ENCODE data around the gene EIF3B. TPM values are rescaled to one million over a fixed set of nuclear protein-coding genes. Genes with fewer than 3 reads are reported as not detected.

EIF3B gene
- total RNA-seq, 4 donors from 2014 or later = 105 to 155 (median 128) TPM

DNA sequence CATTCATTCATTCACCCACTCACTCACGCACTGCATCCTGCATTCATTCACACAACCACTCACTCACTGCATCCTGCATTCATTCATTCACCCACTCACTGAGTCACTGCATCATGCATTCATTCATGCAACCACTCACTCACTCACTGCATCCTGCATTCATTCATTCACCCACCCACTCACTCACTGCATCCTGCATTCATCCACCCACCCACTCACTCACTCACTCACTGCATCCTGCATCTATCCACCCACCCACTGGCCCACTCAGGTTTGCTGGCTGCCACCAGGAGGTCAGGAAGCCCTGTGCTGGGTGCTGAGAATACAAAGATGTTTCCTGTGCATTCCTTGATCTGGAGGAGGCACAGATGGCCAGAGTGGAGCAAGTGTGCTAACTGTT is 38.0 kb upstream of the EIF3B start:
- Histone ChIP-seq H3K4me1 (peaks cover 0 to 24% (median 17%) of the 10 kb centered on the region in 4 donors), H3K36me3 (no peaks in the 10 kb centered on the region), H3K27me3 (peaks cover 0 to 4% (median 0%) of the 10 kb centered on the region in 4 donors), H3K27ac (replicated peaks in 1 of 4) (no peak overlapping the region), H3K4me3 (no peak overlapping the region), H3K9me3 (no peaks in the 10 kb centered on the region)
- 92% methylated on average over 1 of the region's 1 CpG for WGBS
- no peak for DNase-seq (ENCODE audit: extremely low spot score)
- intact Hi-C loops (cut with DNase I) = no loop called here
- no peak for TF ChIP-seq POLR2AphosphoS5 (IDR thresholded peaks at IDR 0.05)
- TF ChIP-seq EP300 (IDR thresholded peaks at IDR 0.05) = no peak
- no peak for TF ChIP-seq POLR2A (IDR thresholded peaks at IDR 0.05; ENCODE audit: low read depth)
- TF ChIP-seq, protein P1, sequence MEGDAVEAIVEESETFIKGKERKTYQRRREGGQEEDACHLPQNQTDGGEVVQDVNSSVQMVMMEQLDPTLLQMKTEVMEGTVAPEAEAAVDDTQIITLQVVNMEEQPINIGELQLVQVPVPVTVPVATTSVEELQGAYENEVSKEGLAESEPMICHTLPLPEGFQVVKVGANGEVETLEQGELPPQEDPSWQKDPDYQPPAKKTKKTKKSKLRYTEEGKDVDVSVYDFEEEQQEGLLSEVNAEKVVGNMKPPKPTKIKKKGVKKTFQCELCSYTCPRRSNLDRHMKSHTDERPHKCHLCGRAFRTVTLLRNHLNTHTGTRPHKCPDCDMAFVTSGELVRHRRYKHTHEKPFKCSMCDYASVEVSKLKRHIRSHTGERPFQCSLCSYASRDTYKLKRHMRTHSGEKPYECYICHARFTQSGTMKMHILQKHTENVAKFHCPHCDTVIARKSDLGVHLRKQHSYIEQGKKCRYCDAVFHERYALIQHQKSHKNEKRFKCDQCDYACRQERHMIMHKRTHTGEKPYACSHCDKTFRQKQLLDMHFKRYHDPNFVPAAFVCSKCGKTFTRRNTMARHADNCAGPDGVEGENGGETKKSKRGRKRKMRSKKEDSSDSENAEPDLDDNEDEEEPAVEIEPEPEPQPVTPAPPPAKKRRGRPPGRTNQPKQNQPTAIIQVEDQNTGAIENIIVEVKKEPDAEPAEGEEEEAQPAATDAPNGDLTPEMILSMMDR (IDR thresholded peaks at IDR 0.05) = no peak

DNA sequence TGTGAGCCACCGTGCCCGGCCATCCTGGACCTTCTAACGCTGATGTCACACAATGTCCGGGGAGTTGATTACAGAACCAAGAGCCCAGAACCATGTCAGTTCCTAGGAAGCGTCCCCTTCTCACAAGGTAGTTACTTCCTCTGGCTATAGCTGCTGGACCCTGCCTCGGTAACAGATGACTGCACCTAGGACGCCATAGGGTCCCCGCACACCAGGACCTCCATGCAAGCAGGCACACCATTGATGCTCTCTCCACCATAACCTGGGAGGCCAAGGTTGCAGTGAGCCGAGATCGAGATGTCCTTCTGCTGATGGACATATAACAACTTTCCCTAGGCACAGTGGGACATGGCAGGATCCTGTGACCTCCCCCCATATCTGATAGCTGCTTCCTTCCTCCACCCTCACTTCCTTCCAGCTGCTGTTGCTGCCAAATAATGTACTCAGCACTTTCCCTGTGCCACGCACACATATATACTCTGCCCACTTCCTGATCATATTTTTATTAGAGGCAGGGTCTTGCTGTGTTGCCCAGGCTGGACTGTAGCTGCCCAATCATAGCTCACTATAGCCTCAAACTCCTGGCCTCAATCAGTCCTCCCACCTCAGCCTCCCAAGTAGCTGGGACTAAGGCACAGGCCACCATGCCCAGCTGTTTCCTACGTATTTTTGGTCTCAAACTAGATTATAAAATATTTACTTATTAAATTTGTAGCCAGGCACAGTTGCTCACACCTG is 36.9 kb upstream of the EIF3B start:
- TF ChIP-seq POLR2A (IDR thresholded peaks at IDR 0.05; ENCODE audit: low read depth) = no peak
- no peak for TF ChIP-seq POLR2AphosphoS5 (IDR thresholded peaks at IDR 0.05)
- TF ChIP-seq EP300 (IDR thresholded peaks at IDR 0.05) = no peak
- TF ChIP-seq, protein P1 (IDR thresholded peaks at IDR 0.05) = no peak
- Histone ChIP-seq H3K4me3 (no peak overlapping the region), H3K36me3 (no peaks in the 10 kb centered on the region), H3K9me3 (no peaks in the 10 kb centered on the region), H3K27ac (replicated peaks in 1 of 4) (no peak overlapping the region), H3K27me3 (peaks cover 0 to 4% (median 0%) of the 10 kb centered on the region in 4 donors), H3K4me1 (peaks cover 0 to 19% (median 14%) of the 10 kb centered on the region in 4 donors)
- intact Hi-C loops (cut with DNase I) = no loop called here
- DNase-seq (ENCODE audit: extremely low spot score) = no peak
- WGBS = 74% methylated on average over 12 of the region's 12 CpGs

DNA sequence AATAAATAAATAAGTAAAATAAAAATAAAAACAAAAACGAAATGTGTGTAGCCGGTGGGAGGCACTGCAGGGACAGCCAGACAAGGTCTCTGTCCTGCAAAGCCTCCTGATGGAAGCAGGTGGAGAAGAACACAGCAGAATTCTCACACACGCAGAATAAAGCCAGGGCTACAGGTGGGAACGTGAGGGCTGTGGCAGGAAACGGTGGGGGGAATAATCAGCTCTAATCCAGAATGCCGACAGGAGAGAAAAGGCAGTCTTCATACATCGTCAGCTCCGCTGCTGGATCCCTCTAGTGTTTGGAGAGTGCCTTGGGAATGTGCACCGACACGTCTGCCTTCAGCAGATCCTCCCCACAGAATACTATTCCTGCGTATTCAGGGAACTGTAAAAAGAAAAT is 33.6 kb upstream of the EIF3B start:
- no peaks in the 10 kb centered on the region for H3K4me1 ChIP-seq
- intact Hi-C loops (cut with DNase I) = no loop called here
- WGBS = 54% methylated on average over 11 of the region's 11 CpGs
- no peak overlapping the region for H3K27ac ChIP-seq (replicated peaks in 1 of 4)
- DNase-seq (ENCODE audit: extremely low spot score) = no peak
- H3K36me3 ChIP-seq = no peaks in the 10 kb centered on the region
- peaks cover 0 to 4% (median 0%) of the 10 kb centered on the region in 4 donors for H3K27me3 ChIP-seq
- no peaks in the 10 kb centered on the region for H3K9me3 ChIP-seq
- H3K4me3 ChIP-seq = no peak overlapping the region
- TF ChIP-seq POLR2A (IDR thresholded peaks at IDR 0.05; ENCODE audit: low read depth) (no peak), EP300 (IDR thresholded peaks at IDR 0.05) (no peak), POLR2AphosphoS5 (IDR thresholded peaks at IDR 0.05) (no peak)
- TF ChIP-seq, protein P1 (IDR thresholded peaks at IDR 0.05) = no peak

DNA sequence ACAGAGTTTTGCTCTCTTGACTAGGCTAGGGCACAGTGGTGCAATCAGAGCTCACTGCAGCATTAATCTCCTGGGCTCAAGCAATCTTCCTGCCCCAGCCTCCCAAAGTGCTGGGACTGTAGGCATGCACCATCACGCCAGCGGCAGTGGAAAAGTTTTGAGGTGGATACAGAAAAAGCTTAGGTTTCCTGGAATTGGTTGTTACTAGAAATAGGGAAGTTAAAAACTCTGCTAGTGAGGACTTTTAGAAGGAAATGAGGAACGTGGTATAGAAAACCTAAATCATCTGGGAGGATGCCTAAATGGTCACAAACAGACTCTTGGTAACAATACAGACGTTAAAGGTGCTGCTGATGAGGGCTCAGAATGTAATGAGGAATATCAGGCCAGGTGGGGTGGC is 29.5 kb upstream of the EIF3B start:
- Histone ChIP-seq H3K27ac (replicated peaks in 1 of 4) (no peak overlapping the region), H3K27me3 (no peaks in the 10 kb centered on the region), H3K36me3 (no peaks in the 10 kb centered on the region), H3K4me3 (no peak overlapping the region), H3K4me1 (no peaks in the 10 kb centered on the region), H3K9me3 (no peaks in the 10 kb centered on the region)
- intact Hi-C loops (cut with DNase I) = no loop called here
- WGBS = 51% methylated on average over 4 of the region's 4 CpGs
- no peak for DNase-seq (ENCODE audit: extremely low spot score)
- TF ChIP-seq POLR2AphosphoS5 (IDR thresholded peaks at IDR 0.05) (no peak), EP300 (IDR thresholded peaks at IDR 0.05) (no peak), POLR2A (IDR thresholded peaks at IDR 0.05; ENCODE audit: low read depth) (no peak)
- TF ChIP-seq, protein P1 (IDR thresholded peaks at IDR 0.05) = no peak
